Kidney epithelial cell (primary cell): Measurements from ENCODE around the gene IGSF9B. TPM values are rescaled to one million over a fixed set of nuclear protein-coding genes. Genes with fewer than 3 reads are reported as not detected.

Experiments used
- DNase-seq: peaks from one replicate; pipeline ENCODE4 v3.0.0-alpha.2; 2010; ENCODE audit warnings: low read depth
- H3K27me3 ChIP-seq: 2 replicates; pipeline ENCODE4 v1.6.0; 2011; ENCODE audit warnings: low read length; ENCODE audit not compliant: control insufficient read depth, insufficient read depth
- H3K36me3 ChIP-seq: 2 replicates; pipeline ENCODE4 v1.5.1; 2011; ENCODE audit warnings: low read length; ENCODE audit not compliant: control insufficient read depth, insufficient read depth
- H3K4me3 ChIP-seq: 2 replicates; pipeline ENCODE4 v1.5.1; 2011; ENCODE audit warnings: low read depth, mild to moderate bottlenecking, control low read depth, low read length
- total RNA-seq: library from RNA; depleted of rRNA; stranded (reverse); fragments of >200 nt; gene quantifications from 2 replicates; pipeline ENCODE4 v1.2.3, GENCODE V29; 2015
- TF ChIP-seq, protein P1 (sequence below): IDR thresholded peaks from 2 replicates; pipeline ENCODE4 v1.5.1; 2011; ENCODE audit warnings: mild to moderate bottlenecking, moderate library complexity, low read length, control low read depth, inconsistent platforms; ENCODE audit not compliant: insufficient read depth, poor library complexity, severe bottlenecking

Gene IGSF9B
- total RNA-seq, 1 donor from 2014 or later: 5.9 TPM

DNA sequence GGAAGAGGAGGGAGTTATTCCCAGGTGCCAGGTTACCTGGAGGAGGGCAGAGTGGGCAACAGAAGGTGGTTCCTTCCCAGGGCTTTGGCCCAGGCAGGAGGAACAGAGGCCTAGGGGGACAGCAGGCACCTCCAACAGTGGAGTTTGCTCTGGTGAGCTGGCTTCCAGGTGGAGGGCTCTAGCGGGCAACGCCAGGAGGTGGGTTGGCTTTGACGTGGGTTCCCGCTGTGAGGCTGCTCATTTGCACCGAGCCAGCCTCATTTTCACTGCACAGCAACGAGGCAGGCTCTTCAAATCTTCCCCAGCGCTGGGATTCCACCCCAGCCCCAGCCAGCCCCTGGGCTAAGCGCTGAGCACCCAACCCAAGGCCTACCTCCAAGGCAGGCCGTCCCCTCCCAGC, 8.1 kb downstream of the IGSF9B start:
- TF ChIP-seq, protein P1, sequence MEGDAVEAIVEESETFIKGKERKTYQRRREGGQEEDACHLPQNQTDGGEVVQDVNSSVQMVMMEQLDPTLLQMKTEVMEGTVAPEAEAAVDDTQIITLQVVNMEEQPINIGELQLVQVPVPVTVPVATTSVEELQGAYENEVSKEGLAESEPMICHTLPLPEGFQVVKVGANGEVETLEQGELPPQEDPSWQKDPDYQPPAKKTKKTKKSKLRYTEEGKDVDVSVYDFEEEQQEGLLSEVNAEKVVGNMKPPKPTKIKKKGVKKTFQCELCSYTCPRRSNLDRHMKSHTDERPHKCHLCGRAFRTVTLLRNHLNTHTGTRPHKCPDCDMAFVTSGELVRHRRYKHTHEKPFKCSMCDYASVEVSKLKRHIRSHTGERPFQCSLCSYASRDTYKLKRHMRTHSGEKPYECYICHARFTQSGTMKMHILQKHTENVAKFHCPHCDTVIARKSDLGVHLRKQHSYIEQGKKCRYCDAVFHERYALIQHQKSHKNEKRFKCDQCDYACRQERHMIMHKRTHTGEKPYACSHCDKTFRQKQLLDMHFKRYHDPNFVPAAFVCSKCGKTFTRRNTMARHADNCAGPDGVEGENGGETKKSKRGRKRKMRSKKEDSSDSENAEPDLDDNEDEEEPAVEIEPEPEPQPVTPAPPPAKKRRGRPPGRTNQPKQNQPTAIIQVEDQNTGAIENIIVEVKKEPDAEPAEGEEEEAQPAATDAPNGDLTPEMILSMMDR: no peak

DNA sequence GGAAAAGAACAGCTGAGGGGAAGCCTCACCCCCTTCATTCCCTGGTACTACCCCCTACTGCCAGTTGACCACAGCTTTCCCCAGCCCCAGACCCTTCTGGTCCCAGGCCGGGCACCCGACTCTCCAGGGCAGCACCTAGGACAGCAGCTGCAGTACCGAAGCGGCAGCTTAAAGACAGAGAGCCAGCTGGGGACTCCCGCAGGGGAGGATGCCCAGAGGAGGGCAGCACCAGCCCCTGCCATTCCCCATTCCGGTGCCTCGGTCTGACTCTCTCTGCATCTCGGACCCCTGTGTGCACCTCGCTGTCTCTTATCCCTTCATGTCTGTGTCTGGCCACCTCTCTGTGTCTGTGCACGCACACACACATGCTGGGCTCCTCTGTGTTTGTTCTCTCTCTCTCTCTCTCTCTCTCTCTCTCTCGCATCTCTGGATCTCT, 9.4 kb downstream of the IGSF9B start:
- TF ChIP-seq, protein P1: peak; percentile 66
- peaks cover 44% of the 10 kb centered on the region for H3K27me3 ChIP-seq
- DNase-seq: no peak
- no peak overlapping the region for H3K4me3 ChIP-seq
- H3K36me3 ChIP-seq: no peaks in the 10 kb centered on the region

More for the DNA sequence above, 8.1 kb downstream of the IGSF9B start:
- Histone ChIP-seq H3K4me3 (no peak overlapping the region), H3K27me3 (peaks cover 51% of the 10 kb centered on the region), H3K36me3 (no peaks in the 10 kb centered on the region)
- DNase-seq: no peak

DNA sequence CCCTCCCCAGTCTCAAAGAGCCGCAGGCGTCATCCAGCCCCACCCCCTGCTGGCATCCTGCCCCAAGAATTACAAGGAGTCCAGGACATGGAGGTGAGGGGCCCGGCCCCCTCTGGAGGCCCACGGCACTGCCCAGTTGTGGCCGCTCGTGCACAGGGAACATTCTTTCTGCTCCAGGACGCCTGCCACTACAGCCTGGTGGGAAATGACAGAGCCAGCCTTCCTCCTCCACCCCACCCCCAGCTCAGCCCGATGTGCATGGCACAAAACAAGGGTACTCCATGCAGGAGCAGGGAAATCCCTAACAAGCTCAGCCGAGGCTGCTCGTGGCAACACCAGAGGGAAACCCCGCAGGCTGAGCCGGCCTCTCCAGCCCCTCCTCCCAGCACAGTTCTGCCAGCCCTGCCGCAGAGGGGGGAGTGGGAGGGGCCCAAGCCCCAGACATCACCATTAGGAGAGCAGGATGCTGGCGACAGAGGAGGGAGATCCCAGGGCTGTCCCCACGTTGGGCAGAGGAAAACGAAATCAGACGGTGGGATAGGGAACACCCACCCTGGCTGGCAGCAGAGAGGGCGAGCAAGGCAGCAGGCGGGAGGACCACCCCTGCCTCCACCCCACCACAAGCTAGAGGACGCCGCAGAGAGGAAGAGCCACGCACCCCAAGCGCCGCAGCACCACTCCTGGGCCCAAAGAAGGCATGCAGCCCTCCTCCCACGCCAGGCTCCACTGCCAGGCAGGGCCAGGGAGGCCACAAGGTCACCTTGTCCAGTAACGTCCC, 10.0 kb downstream of the IGSF9B start:
- TF ChIP-seq, protein P1: no peak
- Histone ChIP-seq H3K4me3 (no peak overlapping the region), H3K36me3 (no peaks in the 10 kb centered on the region), H3K27me3 (peaks cover 40% of the 10 kb centered on the region)
- no peak for DNase-seq

DNA sequence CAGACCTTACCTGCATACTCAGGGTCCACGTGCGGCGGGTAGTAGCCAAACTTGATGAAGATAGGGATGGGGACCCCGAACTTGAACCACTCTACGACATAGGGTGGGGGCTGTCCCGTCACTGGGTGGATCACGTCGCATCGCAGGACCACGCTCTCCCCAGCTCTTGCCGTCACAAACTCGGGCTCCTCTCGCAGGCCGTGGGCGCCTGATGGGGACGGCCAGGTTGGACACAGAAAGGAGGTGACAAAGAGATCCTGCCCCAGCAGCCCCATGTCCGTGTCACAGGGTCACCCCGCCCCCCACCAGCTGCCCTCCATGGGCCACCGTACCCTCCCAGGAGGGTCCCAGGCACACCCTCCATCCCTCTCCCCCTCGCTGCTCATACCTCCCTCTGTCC, 10.7 kb downstream of the IGSF9B start:
- no peak for DNase-seq
- TF ChIP-seq, protein P1: no peak
- H3K36me3 ChIP-seq: no peaks in the 10 kb centered on the region
- peaks cover 34% of the 10 kb centered on the region for H3K27me3 ChIP-seq
- H3K4me3 ChIP-seq: no peak overlapping the region

DNA sequence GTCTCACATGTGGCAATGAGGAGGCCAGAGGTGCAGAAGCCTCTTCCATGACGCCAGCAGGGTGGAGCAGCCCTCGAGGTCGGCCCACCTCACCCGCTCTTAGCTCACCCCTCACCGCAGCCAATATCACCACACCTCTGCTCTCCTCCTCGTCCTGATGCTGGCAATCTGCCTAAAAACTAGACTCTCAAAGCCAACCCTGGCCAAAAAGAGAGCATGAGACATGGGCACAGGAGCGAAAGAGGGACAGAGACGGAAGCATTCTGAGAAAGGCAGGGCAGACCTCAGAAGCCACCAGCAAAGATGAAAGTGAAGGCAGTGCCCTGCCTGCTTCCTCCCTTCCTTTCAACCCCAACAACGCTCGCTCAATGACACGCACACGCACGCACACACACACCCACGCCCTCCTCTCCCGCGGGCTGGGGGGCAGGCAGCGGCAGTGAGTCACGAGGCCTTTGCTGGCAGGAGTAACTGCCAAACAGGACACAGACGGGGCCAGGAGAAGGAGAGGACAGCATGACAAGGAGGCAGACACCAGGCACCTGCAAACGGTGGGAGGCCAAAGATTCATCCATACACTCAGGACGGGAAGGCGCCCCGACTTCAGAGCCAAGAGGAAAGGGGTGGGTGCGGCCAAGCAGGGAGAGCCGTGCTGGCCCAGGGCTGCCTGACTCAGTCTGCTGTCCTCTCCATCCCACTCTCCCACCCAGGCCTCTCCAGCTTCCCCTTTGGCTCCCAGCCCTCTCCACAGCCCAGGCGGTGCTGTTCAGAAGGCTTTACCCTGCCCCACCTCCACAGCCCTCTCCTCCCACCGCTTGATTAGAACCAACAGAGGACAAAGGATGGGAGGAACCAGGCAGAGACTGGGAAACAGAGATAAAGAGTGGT, 11.4 kb downstream of the IGSF9B start:
- H3K4me3 ChIP-seq: no peak overlapping the region
- peaks cover 28% of the 10 kb centered on the region for H3K27me3 ChIP-seq
- no peak for DNase-seq
- TF ChIP-seq, protein P1: no peak
- no peaks in the 10 kb centered on the region for H3K36me3 ChIP-seq
